HG03558 (cell line): ENCODE data around the gene CGB2.
"Not testable (repeated sequence)": the region's sequence is repeated elsewhere in the genome, so short reads cannot be mapped to it uniquely, and the experiment has no call there.

ENCODE experiments used
- ATAC-seq: cut with Tn5 transposase; IDR thresholded peaks from one replicate; pipeline ENCODE4 v1.9.1; 2021; ENCODE audit warnings: moderate number of reproducible peaks; ENCODE audit not compliant: unreplicated experiment; ENCODE audit errors: extremely low read depth

CGB2 gene

DNA sequence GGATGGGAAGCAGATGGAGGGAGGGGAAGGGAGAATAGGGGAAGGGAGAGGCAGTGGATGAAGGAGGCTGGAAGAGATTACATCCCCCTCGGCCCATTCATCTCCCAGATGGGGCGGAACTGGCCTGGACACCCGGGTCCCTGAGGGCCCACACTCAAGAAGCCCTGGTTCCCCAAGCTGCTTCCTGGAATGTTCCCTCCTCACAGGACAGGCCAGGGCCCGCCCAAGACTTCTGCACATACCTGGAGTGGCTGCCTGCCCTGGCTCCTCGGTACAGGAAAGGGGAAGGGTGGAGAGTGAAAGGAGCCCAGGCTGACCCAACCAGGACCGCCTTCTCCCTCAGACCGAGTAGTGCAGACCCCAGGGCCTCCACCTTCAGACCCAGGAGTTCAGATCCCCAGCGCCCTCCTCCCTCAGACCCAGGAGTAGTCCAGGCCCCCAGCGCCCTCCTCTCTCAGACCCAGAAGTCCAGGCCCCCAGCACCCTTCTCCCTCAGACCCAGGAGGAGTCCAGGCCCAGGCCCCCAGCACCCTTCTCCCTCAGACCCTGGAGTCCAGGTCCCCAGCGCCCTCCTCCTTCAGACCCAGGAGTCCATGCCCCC is 32.4 kb downstream of the CGB2 start:
- ATAC-seq = no peak

DNA sequence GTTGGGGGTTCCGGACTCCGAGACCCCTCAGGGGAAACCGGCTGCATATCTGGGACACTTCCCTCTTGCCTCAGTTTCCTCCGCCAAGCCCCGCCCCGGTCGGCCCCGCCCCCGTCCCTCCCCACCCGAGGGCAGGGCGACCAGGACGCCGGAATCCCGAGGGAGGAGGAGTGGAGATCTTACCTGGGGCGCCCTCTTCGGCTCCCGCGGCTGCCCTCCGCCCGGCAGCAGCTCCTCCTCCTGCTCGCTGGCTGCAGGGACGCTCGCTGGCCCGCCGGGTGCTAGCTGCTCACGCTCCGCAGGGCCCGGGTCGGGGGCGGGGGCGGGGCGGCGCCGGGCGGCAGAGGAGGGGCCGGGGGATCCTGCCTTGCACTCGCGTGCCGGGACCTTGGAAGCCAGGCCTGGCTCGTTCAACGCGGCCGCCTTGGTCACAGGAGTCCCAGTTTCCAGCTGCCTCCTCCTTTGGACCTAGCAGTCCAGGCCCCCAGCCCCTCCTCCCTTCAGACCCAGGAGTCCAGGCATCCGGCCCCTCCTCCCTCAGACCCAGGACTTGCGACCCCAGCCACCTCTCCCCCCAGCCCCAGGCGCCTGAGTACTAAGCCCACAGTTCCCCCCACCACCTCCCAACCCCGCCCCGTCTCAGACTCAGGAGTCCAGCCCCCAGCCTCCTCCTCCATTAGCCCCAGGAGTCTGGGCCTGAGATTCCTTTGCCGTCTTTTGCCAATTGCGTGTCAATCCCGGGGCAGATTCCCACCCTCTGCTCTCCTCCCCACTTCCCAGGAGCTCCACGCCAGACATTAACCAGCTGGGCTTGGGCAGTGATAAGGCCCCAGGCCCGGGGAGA is 33.3 kb downstream of the CGB2 start, which contains the start of gene NTF4:
NTF4 (minus strand) TSS at position 51 of the 844 bp plus-strand sequence. CDS start 2,821 bp downstream, outside the sequence.
- ATAC-seq = no peak

DNA sequence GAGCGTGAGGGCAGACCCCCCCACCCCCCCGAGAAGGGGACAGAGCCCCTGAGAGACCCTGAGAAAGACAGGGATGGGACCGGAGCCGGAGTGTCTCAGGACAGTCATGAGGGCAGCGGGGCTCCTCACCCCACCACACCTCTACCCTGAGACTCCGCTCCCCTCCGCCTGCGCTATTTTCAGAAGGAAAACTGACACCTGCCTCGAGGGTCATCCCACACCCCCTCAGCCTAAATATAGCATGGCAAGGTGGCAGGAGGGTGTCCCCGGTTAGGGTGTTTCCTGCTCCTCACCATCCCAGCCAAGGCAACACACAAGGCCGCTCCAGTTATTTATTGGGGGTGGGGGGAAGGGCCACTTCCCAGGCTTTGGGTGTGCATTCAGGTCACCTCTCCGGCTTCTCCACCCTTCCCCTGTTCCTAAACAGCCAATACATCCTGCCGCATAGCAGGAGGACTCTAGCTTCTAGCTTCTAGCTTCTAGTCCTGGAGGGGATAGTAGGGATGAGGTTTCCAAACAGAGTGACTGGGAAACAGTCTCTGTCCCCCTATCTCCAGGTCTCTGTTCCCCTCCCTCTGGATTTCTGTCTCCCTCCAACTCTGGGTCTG is 34.3 kb downstream of the CGB2 start:
- ATAC-seq = no peak

DNA sequence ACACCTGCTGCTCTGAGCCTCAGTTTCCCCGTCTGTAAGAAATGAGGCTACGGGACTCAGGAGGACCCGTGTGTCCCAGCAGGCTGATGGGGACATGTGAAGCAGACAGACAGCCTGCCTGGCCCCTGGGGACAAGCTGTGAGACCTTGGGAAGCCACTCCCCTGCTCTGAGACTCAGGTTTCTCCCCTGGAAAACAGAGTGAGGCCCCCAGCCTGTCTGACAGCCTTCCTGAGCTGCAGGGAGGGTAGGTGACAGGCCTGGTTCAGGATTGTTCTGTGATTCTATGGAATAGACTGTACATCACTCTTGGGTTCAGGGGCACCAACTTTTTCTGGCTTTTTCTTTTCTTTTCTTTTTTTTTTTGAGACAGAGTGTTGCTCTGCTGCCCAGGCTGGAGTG is 35.9 kb downstream of the CGB2 start:
- no peak for ATAC-seq

DNA sequence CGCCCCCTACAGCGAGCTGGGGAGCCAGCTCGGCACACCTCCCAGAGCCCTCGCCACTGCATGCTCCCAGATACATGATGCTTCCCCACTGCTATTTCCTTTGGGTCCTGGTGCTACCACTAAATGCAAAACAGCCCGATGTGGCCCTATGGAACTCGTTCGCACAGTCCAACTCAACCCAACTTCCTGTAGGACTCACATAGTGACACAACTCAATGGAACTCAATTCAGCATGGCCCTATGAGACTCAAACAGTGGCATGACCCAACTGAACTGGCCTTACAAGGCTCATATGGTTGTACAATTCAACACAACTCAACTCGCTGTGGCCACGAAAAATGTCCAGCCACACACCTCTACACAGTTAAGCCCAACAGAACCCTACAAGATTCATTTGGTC is 37.3 kb downstream of the CGB2 start:
- no peak for ATAC-seq

DNA sequence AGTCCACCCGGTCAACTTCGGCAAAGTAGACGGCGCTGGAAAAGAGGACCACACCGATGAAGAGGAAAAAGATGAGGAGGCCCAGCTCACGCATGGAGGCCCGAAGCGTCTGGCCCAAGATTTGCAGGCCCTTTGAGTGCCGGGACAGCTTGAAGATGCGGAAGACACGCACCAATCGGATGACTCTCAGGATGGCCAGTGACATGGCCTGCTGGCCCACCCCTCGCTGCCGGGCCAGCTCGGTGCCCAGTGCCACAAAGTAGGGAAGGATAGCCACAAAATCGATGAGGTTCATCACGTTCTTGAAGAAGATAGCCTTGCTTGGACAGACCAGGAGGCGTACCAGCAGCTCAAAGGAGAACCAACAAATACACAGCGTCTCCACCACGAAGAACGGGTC is 38.7 kb downstream of the CGB2 start:
- ATAC-seq = no peak

DNA sequence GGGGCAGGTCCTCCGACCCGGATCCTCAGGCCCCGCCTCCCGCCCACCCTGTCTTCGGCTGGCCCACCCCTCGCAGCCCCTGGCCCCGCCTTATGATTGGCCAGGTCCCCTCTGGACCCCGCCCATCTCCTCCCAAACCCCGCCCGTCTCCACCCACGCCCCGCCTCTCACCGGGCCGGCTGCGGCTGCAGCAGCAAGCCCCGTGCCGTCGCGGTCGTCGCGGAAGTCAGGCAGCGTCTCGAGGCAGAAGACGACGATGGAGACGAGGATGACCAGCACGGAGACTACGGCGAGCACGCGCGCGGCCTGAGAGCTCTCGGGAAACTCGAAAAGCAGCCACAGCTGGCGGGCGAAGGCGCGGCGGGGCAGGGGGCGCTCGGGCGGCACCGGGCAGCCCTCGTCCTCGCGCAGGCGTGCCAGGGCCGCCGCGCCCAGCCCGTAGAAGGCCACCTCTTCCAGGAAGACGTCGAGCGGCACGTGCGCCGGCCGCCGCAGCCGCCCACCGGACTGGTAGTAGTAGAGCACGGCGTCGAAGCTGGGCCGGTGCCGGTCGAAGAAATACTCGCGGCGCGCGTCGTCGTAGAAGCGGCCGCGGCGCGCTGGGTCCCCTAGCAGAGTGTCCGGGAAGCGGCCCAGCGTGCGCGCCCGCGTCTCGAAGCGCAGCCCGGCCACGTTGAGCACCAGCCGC is 40.3 kb downstream of the CGB2 start:
- ATAC-seq = no peak

DNA sequence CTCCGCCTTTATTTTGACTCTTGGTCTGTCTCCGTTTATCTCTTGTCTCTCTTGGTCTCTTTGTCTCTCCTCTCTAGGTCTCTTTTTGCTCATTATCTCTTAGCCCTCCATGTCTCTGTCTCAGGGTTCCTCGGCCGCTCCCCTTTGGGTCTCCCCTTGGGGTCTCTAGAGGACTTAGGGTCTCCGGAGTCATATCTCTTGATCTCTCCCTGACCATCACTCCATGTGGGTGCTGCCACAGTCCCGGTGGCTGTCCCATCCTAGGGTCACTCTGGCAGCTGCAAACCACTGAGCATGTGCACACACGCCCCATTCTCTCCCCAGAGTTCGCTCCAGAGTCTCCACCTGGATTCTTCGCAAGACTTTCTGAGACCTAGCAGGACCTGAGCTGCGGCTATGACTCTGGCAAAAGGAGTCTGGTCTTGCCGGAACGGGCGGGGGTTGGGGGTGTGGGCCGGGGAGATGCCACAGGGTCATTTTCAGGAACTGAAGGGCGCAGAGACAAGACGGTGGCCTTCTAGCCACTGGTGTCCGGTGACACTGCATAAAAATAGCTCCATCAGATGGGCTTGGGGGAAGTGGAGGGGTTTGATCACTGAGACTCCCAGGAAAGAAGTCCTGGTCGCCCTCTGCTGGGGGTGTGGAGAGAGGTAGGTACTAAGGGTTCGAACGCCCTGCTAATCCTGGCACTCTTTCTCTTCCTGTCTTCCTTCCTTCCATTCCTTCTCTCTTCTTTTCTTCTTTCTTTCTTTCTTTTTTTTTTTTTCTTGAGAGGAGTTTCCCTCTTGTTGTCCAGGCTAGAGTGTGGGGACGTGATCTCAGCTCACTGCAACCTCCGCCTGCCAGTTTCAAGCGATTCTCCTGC is 42.1 kb downstream of the CGB2 start:
- no peak for ATAC-seq

DNA sequence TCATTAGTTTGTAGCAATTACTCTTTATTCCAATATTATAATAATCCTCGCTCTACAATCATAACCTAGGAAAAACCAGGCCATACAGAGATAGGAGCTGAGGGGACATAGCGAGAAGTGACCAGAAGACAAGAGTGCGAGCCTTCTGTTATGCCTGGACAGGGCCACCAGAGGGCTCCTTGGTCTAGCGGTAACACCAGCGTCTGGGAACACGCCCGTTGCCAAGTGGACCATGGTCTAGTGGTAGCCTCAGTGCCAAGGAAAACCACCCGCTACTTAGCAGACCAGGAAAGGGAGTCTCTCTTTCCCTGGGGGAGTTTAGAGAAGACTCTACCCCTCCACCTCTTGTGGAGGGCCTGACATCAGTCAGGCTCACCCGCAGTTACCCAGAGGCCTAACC is 43.2 kb downstream of the CGB2 start:
- ATAC-seq = not testable (repeated sequence)

DNA sequence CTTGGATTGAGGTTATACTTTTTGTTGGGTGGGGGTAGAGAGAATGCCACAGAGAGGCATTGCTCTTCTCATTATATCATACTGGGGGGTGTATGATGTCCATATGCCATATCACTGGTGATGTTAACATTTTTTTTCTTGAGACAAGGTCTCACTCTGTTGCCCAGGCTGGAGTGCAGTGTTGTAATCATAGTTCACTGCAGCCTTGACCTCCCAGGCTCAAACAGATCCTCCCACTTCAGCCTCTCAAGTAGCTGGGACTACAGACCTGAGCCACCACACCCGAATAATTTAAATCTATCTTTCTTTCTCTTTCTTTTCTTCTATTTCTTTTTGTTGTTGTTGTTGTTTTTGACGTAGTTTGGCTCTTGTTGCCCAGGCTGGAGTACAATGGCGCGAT is 48.7 kb downstream of the CGB2 start:
- no peak for ATAC-seq

DNA sequence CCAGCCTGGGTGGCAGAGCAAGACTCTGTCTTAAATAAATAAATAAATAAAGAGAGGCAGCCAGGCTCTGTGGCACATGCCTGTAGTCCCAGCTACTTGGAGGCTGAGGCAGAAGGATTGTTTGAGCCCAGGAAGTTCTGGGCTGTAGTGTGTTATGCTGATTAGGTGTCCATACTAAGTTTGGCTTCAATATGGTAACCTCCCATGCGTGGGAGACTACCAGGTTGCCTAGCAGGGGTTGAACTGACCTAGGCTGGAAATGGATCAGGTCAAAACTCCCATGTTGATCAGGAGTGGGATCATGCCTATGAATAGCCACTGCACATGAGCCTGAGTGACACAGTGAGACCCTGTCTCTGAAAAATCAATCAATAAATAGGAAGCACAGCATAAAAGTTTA is 49.6 kb downstream of the CGB2 start:
- no peak for ATAC-seq
